NT2/D1 (cell line): ENCODE measurements around the gene EXD3.

Source experiments
- DNase-seq: peaks from one replicate; pipeline ENCODE4 v3.0.0-alpha.2; 2011; ENCODE audit warnings: low read depth, low spot score
- H3K27me3 ChIP-seq: 2 replicates; pipeline ENCODE4 v1.6.0; 2011; ENCODE audit warnings: mild to moderate bottlenecking; ENCODE audit not compliant: insufficient read length, insufficient read depth
- H3K36me3 ChIP-seq: 2 replicates; pipeline ENCODE4 v1.6.1; 2011; ENCODE audit warnings: mild to moderate bottlenecking, low read length, mixed read lengths; ENCODE audit not compliant: insufficient read depth, insufficient read length
- H3K4me1 ChIP-seq: 2 replicates; pipeline ENCODE4 v1.5.1; 2011; ENCODE audit not compliant: insufficient read depth, insufficient read length
- H3K4me3 ChIP-seq: 2 replicates; pipeline ENCODE4 v1.5.1; 2011; ENCODE audit warnings: low read depth; ENCODE audit not compliant: insufficient read length
- H3K9ac ChIP-seq: 2 replicates; pipeline ENCODE4 v1.6.0; 2011; ENCODE audit warnings: low read depth; ENCODE audit not compliant: insufficient read length
- H3K9me3 ChIP-seq: 2 replicates; pipeline ENCODE4 v1.5.1; 2011; ENCODE audit warnings: mild to moderate bottlenecking, low read length; ENCODE audit not compliant: insufficient read depth
- SUZ12 ChIP-seq: IDR thresholded peaks from 2 replicates; pipeline ENCODE4 v1.6.1; 2011; ENCODE audit not compliant: insufficient read length, insufficient read depth; ENCODE audit errors: extremely low read depth
- YY1 ChIP-seq: IDR thresholded peaks from 2 replicates; pipeline ENCODE4 v1.6.1; 2011; ENCODE audit not compliant: insufficient read length, insufficient read depth
- ZNF274 ChIP-seq: IDR thresholded peaks from 2 replicates; pipeline ENCODE4 v1.6.1; 2011; ENCODE audit warnings: mild to moderate bottlenecking, low read depth, low read length

EXD3 gene

GRCh38 chr9:137368431-137369035, 54.4 kb downstream of the EXD3 start:
- peak overlapping the region; percentile 61 for H3K9ac ChIP-seq
- TF ChIP-seq SUZ12 (no peak), ZNF274 (no peak), YY1 (no peak)
- no peaks in the 10 kb centered on the region for H3K36me3 ChIP-seq

GRCh38 chr9:137367506-137368430, 55.2 kb downstream of the EXD3 start:
- Histone ChIP-seq H3K4me1 (peaks cover 7% of the 10 kb centered on the region), H3K9ac (peak overlapping the region; percentile 61), H3K4me3 (no peak overlapping the region), H3K9me3 (no peaks in the 10 kb centered on the region), H3K36me3 (no peaks in the 10 kb centered on the region), H3K27me3 (no peaks in the 10 kb centered on the region)
- TF ChIP-seq SUZ12, result no peak
- no peak for TF ChIP-seq ZNF274
- DNase-seq, result no peak

More at GRCh38 chr9:137368431-137369035, 54.4 kb downstream of the EXD3 start:
- Histone ChIP-seq H3K27me3 (no peaks in the 10 kb centered on the region), H3K4me1 (peaks cover 7% of the 10 kb centered on the region), H3K4me3 (no peak overlapping the region), H3K9me3 (no peaks in the 10 kb centered on the region)
- DNase-seq, result no peak

GRCh38 chr9:137366891-137367381, 56.0 kb downstream of the EXD3 start:
- Histone ChIP-seq H3K4me1 (peaks cover 7% of the 10 kb centered on the region), H3K9ac (no peak overlapping the region), H3K4me3 (no peak overlapping the region), H3K36me3 (no peaks in the 10 kb centered on the region), H3K9me3 (no peaks in the 10 kb centered on the region), H3K27me3 (no peaks in the 10 kb centered on the region)
- DNase-seq, result no peak
- TF ChIP-seq SUZ12, result no peak
- no peak for TF ChIP-seq YY1
- no peak for TF ChIP-seq ZNF274

GRCh38 chr9:137366445-137366810, 56.5 kb downstream of the EXD3 start:
- no peak overlapping the region for H3K9ac ChIP-seq
- no peak for DNase-seq
- H3K36me3 ChIP-seq, result no peaks in the 10 kb centered on the region
- no peak overlapping the region for H3K4me3 ChIP-seq
- peaks cover 7% of the 10 kb centered on the region for H3K4me1 ChIP-seq
- no peaks in the 10 kb centered on the region for H3K9me3 ChIP-seq
- H3K27me3 ChIP-seq, result no peaks in the 10 kb centered on the region
- no peak for TF ChIP-seq SUZ12
- no peak for TF ChIP-seq YY1
- TF ChIP-seq ZNF274, result no peak

GRCh38 chr9:137365552-137366444, 57.2 kb downstream of the EXD3 start:
- TF ChIP-seq ZNF274 (no peak), YY1 (no peak)
- H3K9me3 ChIP-seq, result no peaks in the 10 kb centered on the region
- no peaks in the 10 kb centered on the region for H3K36me3 ChIP-seq
- H3K4me1 ChIP-seq, result peaks cover 7% of the 10 kb centered on the region
- H3K9ac ChIP-seq, result no peak overlapping the region
- DNase-seq, result no peak
- H3K4me3 ChIP-seq, result no peak overlapping the region
- no peaks in the 10 kb centered on the region for H3K27me3 ChIP-seq

GRCh38 chr9:137365056-137365455, 57.9 kb downstream of the EXD3 start:
- H3K9ac ChIP-seq, result no peak overlapping the region
- H3K27me3 ChIP-seq, result no peaks in the 10 kb centered on the region
- H3K36me3 ChIP-seq, result no peaks in the 10 kb centered on the region
- TF ChIP-seq ZNF274 (no peak), SUZ12 (no peak), YY1 (no peak)
- no peak overlapping the region for H3K4me3 ChIP-seq
- no peak for DNase-seq
- H3K9me3 ChIP-seq, result no peaks in the 10 kb centered on the region
- H3K4me1 ChIP-seq, result peaks cover 7% of the 10 kb centered on the region

- no peaks in the 10 kb centered on the region for H3K4me1 ChIP-seq
- no peaks in the 10 kb centered on the region for H3K27me3 ChIP-seq
- TF ChIP-seq YY1 (no peak), SUZ12 (no peak), ZNF274 (no peak)
- peaks cover 31% of the 10 kb centered on the region for H3K9me3 ChIP-seq
- no peak for DNase-seq
- no peak overlapping the region for H3K9ac ChIP-seq
- no peak overlapping the region for H3K4me3 ChIP-seq
- H3K36me3 ChIP-seq, result no peaks in the 10 kb centered on the region
Observed at GRCh38 chr9:137359850-137360249, 63.1 kb downstream of the EXD3 start.
